Measurements from ENCODE around the gene ADAMTSL4.
A peak's percentile ranks its signal among the peaks of the same experiment; 100 is the strongest.

Gene ADAMTSL4

GRCh38 chr1:150548632-150549495 is at the start of gene ADAMTSL4:
TSS of gene ADAMTSL4 (plus strand) at chr1:150549408. CDS start at chr1:150552289, 2,881 bp downstream.
- DNase-seq = peak; percentile 41

DNA sequence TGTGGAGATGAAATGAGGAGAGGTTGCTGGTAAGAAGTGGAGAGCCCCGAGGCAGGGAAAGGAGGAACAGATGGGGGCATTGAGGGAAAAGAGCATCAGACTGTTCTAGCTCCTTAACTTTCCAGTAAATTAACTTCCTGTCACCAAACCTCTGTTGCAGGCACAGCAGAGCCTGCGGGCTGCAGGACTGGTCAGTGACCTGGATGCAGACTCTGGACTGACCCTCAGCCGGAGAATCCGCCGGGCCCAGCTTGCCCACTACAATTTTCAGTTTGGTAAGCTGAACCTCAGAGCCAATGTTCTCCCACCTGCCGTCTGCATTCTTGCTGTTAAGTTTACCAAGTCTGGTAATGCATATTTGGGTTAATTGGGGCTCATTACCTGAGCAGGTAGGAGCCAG is 43.8 kb upstream of the ADAMTSL4 start:
- no peak for DNase-seq

DNA sequence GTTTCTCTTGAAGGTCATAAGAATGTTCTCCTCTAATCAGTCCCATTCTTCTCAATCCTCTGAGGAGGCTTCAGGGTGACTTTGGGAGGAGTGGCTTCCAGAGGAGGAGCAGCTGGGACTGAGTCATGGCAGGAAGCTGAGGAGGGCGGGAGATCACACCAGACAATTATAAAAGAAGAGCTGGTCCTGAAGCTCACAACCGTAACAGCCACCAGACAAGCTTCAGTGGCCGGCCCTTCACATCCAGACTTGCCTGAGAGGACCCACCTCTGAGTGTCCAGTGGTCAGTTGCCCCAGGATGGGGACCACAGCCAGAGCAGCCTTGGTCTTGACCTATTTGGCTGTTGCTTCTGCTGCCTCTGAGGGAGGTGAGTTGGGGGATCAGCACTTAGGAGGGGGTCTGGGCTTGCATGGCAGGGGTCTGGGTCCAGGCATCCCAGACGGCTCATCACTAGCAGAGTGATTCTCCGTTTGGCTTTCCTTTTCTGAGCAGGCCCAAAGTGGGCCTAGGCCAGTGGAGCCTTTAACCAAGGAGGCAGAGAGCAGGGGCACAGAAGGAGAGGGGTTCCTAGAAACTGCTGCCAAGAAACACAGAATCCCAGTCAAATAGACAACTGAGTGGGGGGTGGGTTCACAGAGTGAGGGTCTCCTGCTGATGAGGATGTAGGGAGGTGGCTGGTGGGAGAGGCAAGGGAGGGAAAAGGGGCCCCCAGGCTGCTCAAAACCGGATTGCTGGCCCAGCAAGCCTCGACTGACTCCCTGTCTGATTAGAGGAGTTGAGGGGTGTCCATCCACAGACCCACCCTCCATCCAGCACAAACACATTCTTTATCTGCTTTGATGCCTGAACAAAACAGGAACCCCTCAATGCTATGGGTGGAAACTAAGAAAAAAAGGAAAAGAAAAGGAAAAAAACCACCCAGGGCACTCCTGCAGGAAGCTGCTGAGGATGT is 41.0 kb upstream of the ADAMTSL4 start, which contains the start of gene ECM1:
TSS of gene ECM1 (plus strand) at position 198 of the 953 bp plus-strand sequence. CDS start at position 299, 101 bp downstream.
- DNase-seq = no peak

- no peak for DNase-seq
Observed at GRCh38 chr1:150508982-150509381, 40.2 kb upstream of the ADAMTSL4 start.

- DNase-seq = peak; percentile 98
Observed at GRCh38 chr1:150511551-150511950, 37.7 kb upstream of the ADAMTSL4 start.

- no peak for DNase-seq
Observed at GRCh38 chr1:150511985-150512660, 37.1 kb upstream of the ADAMTSL4 start.

- DNase-seq = no peak
Observed at GRCh38 chr1:150512846-150513245, 36.4 kb upstream of the ADAMTSL4 start.

GRCh38 chr1:150513351-150513791 is 35.8 kb upstream of the ADAMTSL4 start:
- DNase-seq = no peak

DNA sequence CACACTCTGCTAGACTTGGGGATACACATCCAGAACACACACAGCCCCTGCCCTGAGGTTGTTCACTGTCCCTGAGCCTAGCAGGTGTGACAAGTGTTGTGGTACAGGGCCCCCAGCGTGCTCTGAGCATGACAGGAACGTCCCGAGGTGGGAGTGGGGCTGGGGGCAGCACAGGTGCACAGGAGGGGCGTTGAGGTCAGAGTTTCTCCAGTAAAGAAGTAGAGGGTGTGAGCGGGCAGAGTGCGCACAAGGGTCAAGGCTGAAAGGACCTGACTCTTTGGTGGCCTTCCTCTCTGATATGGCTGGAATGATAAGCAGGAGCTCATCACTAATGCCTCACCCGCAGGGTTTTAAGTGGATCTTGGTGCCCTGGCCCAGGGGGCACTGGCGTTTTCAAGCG is 34.9 kb upstream of the ADAMTSL4 start:
- no peak for DNase-seq

GRCh38 chr1:150514913-150515327 is 34.3 kb upstream of the ADAMTSL4 start:
- DNase-seq = no peak

GRCh38 chr1:150515328-150516049 is 33.7 kb upstream of the ADAMTSL4 start, which contains the start of gene FALEC:
TSS of gene FALEC (plus strand) at chr1:150515752.
- peak; percentile 94 for DNase-seq

DNA sequence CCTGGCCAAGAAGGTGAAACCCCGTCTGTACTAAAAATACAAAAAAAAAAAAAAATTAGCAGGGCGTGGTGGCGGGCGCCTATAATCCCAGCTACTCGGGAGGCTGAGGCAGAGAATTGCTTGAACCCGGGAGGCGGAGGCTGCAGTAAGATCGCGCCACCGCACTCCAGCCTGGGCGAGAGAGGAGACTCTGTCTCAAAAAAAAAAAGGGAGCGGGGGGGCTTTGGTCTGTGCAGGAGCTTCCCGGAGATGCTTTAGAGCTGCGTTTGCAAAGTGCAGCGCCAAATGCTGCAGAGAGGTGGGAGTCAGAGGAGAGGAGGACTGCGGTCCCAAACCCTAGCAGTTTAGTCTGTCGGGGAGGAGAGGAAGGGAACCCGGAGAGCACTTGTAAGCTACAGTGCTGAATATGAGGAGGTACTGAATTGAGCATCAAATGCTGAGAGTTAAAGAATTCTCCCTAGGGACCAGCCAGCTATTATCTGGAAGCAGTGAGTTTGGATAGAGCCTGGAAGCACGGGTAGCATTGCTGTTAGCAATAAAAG is 33.1 kb upstream of the ADAMTSL4 start:
- no peak for DNase-seq

- DNase-seq = no peak
Observed at GRCh38 chr1:150516616-150517015, 32.6 kb upstream of the ADAMTSL4 start.

DNA sequence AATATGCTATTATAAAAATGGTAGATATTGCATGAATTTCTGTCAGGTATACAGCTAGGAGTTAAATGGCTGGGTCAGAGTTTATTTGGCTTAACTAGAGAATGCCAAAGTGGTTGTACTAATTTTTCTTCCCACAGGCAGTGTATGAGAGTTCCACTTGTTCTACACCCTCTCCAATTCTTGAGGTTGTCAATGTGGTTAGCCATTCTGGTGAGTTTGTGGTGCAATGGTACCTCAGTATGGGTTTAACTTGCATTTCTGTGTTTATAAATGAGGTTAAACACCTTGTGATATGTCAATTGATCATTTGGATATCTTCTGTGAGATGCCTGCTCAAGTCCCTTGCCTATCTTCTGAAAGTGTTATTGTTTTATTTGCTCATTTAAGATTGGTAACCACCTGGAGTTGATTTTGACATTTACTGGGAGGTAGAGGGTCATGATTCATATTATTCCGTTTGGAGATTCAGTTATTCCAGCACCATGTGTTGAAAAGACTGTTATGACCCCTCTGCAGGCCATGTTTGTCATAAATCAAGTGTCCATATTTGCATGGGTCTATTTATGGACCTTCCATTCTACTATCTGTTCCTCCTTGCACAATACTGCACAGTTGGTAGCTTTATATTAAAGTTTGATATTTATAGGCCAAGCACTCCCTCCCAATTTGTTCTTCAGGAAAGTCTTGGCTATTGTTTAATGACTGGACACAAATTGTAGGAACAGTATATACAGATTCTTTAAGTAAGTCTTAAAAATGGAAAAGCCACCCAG is 27.8 kb upstream of the ADAMTSL4 start:
- DNase-seq = no peak

GRCh38 chr1:150525348-150525747 is 23.9 kb upstream of the ADAMTSL4 start:
- no peak for DNase-seq

- DNase-seq = no peak
Observed at GRCh38 chr1:150528196-150528595, 21.0 kb upstream of the ADAMTSL4 start.

GRCh38 chr1:150529017-150529416 is 20.2 kb upstream of the ADAMTSL4 start:
- no peak for DNase-seq

- DNase-seq = no peak
Observed at GRCh38 chr1:150530491-150531159, 18.6 kb upstream of the ADAMTSL4 start.

- no peak for DNase-seq
Observed at GRCh38 chr1:150532860-150533259, 16.3 kb upstream of the ADAMTSL4 start.

GRCh38 chr1:150534002-150534401 is 15.2 kb upstream of the ADAMTSL4 start:
- DNase-seq = no peak
